ENCODE results near the gene FAM241B. TPM values are rescaled to one million over a fixed set of nuclear protein-coding genes. Genes with fewer than 3 reads are reported as not detected.

The FAM241B gene
- total RNA-seq, 4 donors from 2014 or later = 0.35 to 5.4 TPM; not detected in 2

- H3K4me1 ChIP-seq = no peaks in the 10 kb centered on the region
- H3K27me3 ChIP-seq = no peaks in the 10 kb centered on the region
- H3K36me3 ChIP-seq = no peaks in the 10 kb centered on the region
- H3K4me3 ChIP-seq = no peak overlapping the region
- H3K9me3 ChIP-seq = no peaks in the 10 kb centered on the region
- intact Hi-C loops (cut with DNase I; ENCODE audit: low total_unique reads) = no loop called here
- no peak overlapping the region for H3K27ac ChIP-seq
- DNase-seq = no peak
- TF ChIP-seq CTCF (IDR thresholded peaks at IDR 0.05) (no peak), POLR2A (IDR thresholded peaks at IDR 0.05) (no peak)
These were observed 31.5 kb downstream of the FAM241B start for GRCh38 chr10:69661414-69662172.

- Histone ChIP-seq H3K4me1 (no peaks in the 10 kb centered on the region), H3K27ac (no peak overlapping the region), H3K27me3 (no peaks in the 10 kb centered on the region), H3K36me3 (no peaks in the 10 kb centered on the region), H3K4me3 (no peak overlapping the region), H3K9me3 (no peaks in the 10 kb centered on the region)
- no peak for DNase-seq
- intact Hi-C loops (cut with DNase I; ENCODE audit: low total_unique reads) = no loop called here
- TF ChIP-seq POLR2A (IDR thresholded peaks at IDR 0.05) (no peak), CTCF (IDR thresholded peaks at IDR 0.05) (no peak)
These were observed 32.3 kb downstream of the FAM241B start for GRCh38 chr10:69662173-69662877.

GRCh38 chr10:69662901-69663300 is 32.9 kb downstream of the FAM241B start:
- Histone ChIP-seq H3K4me3 (no peak overlapping the region), H3K4me1 (no peaks in the 10 kb centered on the region), H3K27ac (no peak overlapping the region), H3K9me3 (no peaks in the 10 kb centered on the region), H3K27me3 (no peaks in the 10 kb centered on the region), H3K36me3 (no peaks in the 10 kb centered on the region)
- intact Hi-C loops (cut with DNase I; ENCODE audit: low total_unique reads) = no loop called here
- no peak for TF ChIP-seq POLR2A (IDR thresholded peaks at IDR 0.05)
- no peak for TF ChIP-seq CTCF (IDR thresholded peaks at IDR 0.05)
- DNase-seq = no peak

- Histone ChIP-seq H3K4me3 (no peak overlapping the region), H3K27me3 (no peaks in the 10 kb centered on the region), H3K9me3 (no peaks in the 10 kb centered on the region), H3K27ac (no peak overlapping the region), H3K4me1 (no peaks in the 10 kb centered on the region), H3K36me3 (no peaks in the 10 kb centered on the region)
- DNase-seq = no peak
- intact Hi-C loops (cut with DNase I; ENCODE audit: low total_unique reads) = no loop called here
- TF ChIP-seq CTCF (IDR thresholded peaks at IDR 0.05) = no peak
- TF ChIP-seq POLR2A (IDR thresholded peaks at IDR 0.05) = no peak
These were observed 33.4 kb downstream of the FAM241B start for GRCh38 chr10:69663369-69663947.

Measured in uterus (tissue), 4 donors.